ENCODE results near the gene CD55.

The CD55 gene

DNA sequence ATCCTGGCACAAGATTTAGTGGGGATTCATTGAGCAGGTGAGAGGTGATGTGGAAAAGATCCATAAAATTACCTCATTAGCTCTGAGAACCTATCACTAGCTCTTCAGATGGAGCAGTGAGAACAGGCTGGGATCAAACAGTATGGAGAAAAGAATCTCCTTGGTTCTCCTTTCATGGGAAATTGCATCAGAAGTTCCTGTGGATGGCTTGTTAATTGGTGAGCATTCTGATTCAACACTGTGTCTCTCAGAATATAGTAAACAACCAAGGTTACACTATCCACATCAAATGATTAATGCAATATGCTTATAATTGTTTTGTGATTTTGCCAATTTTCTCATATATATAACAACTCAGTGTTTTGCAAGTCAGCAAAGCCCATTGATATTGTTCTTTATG, 8.3 kb upstream of the CD55 start:
- Histone ChIP-seq H3K79me2 (no peaks in the 10 kb centered on the region), H3K4me3 (ENCODE audit: low read depth, low read length) (no peak overlapping the region), H3K27me3 (ENCODE audit: control insufficient read depth, insufficient read depth, low read length) (no peaks in the 10 kb centered on the region), H3K9ac (no peak overlapping the region), H2AFZ (no peak overlapping the region), H3K4me2 (ENCODE audit: low read length) (no peak overlapping the region), H3K36me3 (ENCODE audit: control insufficient read depth, insufficient read depth, low read length) (no peaks in the 10 kb centered on the region), H3K4me1 (no peaks in the 10 kb centered on the region), H3K9me3 (ENCODE audit: control insufficient read depth, low read length) (no peaks in the 10 kb centered on the region), H3K27ac (no peak overlapping the region)
- no peak for TF ChIP-seq CTCF (IDR thresholded peaks at IDR 0.05)

DNA sequence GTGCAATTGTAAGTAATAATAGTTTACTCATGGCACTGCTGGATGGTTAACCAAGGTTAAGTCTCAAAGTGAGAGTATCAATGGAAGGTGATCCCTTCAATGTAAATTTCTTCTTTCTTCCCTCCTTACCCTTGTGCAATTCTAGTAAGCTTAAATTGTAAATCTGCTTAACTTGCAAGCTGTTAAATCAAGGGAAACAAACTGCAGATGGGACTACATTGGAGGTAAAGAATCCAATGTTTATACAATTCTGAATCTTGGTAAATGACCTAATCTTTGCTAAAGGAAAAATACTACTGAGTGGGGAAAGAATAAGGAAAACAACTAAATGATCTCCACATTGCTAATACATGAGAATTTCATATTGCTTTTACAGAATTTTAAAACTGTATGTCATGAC, 6.7 kb upstream of the CD55 start:
- H3K4me3 ChIP-seq (ENCODE audit: low read depth, low read length): no peak overlapping the region
- H3K9me3 ChIP-seq (ENCODE audit: control insufficient read depth, low read length): no peaks in the 10 kb centered on the region
- no peak overlapping the region for H3K27ac ChIP-seq
- no peak for TF ChIP-seq CTCF (IDR thresholded peaks at IDR 0.05)
- H3K27me3 ChIP-seq (ENCODE audit: control insufficient read depth, insufficient read depth, low read length): no peaks in the 10 kb centered on the region
- H3K79me2 ChIP-seq: no peaks in the 10 kb centered on the region
- no peaks in the 10 kb centered on the region for H3K4me1 ChIP-seq
- no peak overlapping the region for H3K4me2 ChIP-seq (ENCODE audit: low read length)
- H3K9ac ChIP-seq: no peak overlapping the region
- H3K36me3 ChIP-seq (ENCODE audit: control insufficient read depth, insufficient read depth, low read length): no peaks in the 10 kb centered on the region
- no peak overlapping the region for H2AFZ ChIP-seq

DNA sequence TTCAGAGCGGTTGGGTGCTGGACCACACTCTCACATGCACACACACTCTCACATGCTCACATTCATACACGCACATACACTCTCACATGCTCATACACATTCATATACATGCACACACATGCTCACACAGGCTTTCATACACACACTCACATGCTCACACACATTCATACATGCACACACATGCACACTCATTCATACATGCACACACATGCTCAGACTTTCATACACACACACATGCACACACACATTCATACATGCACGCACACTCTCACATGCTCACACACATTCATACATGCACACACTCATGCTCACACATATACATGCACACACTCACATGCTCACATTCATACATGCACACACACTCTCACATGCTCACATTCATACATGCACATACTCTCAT, 6.0 kb upstream of the CD55 start:
- TF ChIP-seq CTCF (IDR thresholded peaks at IDR 0.05): no peak
- H3K4me2 ChIP-seq (ENCODE audit: low read length): no peak overlapping the region
- no peak overlapping the region for H2AFZ ChIP-seq
- H3K4me1 ChIP-seq: no peaks in the 10 kb centered on the region
- H3K79me2 ChIP-seq: no peaks in the 10 kb centered on the region
- H3K27me3 ChIP-seq (ENCODE audit: control insufficient read depth, insufficient read depth, low read length): no peaks in the 10 kb centered on the region
- no peak overlapping the region for H3K9ac ChIP-seq
- H3K4me3 ChIP-seq (ENCODE audit: low read depth, low read length): no peak overlapping the region
- H3K27ac ChIP-seq: no peak overlapping the region
- H3K36me3 ChIP-seq (ENCODE audit: control insufficient read depth, insufficient read depth, low read length): no peaks in the 10 kb centered on the region
- no peaks in the 10 kb centered on the region for H3K9me3 ChIP-seq (ENCODE audit: control insufficient read depth, low read length)

DNA sequence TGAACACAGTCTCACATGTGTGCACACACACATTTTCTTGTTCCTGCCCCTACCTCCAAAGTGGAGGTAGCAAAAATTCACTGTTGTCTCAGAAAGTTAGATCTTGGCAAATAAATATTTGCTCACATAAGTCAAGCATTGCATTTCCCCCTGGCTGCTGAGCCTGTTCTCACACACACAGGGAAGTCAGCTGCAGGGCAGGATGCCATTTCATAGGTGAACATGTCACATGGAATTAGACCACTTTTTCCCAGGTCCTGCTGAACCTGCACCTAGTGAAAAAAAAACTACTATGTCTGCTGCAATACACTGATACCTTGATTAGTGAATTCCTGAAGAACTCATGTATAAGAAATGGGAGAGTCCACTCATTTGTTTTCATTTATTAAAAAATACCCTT, 5.3 kb upstream of the CD55 start:
- Histone ChIP-seq H3K36me3 (ENCODE audit: control insufficient read depth, insufficient read depth, low read length) (no peaks in the 10 kb centered on the region), H3K4me2 (ENCODE audit: low read length) (no peak overlapping the region), H3K27ac (no peak overlapping the region), H2AFZ (no peak overlapping the region), H3K27me3 (ENCODE audit: control insufficient read depth, insufficient read depth, low read length) (no peaks in the 10 kb centered on the region), H3K9ac (no peak overlapping the region), H3K9me3 (ENCODE audit: control insufficient read depth, low read length) (no peaks in the 10 kb centered on the region), H3K4me3 (ENCODE audit: low read depth, low read length) (no peak overlapping the region), H3K4me1 (no peaks in the 10 kb centered on the region), H3K79me2 (no peaks in the 10 kb centered on the region)
- TF ChIP-seq CTCF (IDR thresholded peaks at IDR 0.05): no peak

DNA sequence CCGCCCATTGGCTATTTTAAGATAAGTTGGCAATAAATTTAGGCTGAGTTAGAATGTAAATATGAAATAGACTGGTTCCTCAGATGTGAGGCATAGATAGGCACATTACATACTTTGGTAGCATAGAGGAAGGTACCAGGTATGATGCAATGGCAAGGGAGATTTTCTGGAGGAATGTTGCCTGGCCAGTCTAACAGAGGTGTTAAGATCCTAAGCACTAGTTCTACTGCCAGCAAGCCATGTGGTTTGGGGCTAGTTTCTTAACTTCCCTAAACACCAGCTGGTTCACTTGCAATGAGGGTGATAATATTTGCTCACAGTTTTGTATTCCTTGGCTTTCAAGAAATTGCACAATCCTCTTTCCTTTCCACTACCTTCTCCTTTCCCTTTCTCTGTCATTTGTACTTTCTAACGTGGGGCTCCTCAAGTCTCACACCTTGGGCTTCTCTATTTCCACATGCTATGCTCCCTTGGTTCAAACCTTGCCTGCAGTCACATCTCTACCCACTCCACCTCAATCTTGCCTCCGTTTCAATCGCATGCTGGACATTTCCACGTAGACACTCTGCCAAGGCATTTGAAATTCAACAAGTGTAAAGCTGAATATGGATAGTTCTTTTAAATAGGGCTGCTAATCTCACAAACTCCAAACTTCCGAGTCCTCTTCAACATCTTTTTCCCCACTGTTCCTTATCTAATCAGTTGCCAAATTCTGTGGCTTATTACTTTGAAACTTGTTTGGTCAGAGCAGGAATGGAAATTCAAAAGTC, 4.7 kb upstream of the CD55 start:
- no peaks in the 10 kb centered on the region for H3K27me3 ChIP-seq (ENCODE audit: control insufficient read depth, insufficient read depth, low read length)
- no peaks in the 10 kb centered on the region for H3K9me3 ChIP-seq (ENCODE audit: control insufficient read depth, low read length)
- no peaks in the 10 kb centered on the region for H3K79me2 ChIP-seq
- no peaks in the 10 kb centered on the region for H3K4me1 ChIP-seq
- TF ChIP-seq CTCF (IDR thresholded peaks at IDR 0.05): no peak
- H2AFZ ChIP-seq: no peak overlapping the region
- H3K36me3 ChIP-seq (ENCODE audit: control insufficient read depth, insufficient read depth, low read length): no peaks in the 10 kb centered on the region
- H3K9ac ChIP-seq: no peak overlapping the region
- no peak overlapping the region for H3K27ac ChIP-seq
- H3K4me3 ChIP-seq (ENCODE audit: low read depth, low read length): no peak overlapping the region
- no peak overlapping the region for H3K4me2 ChIP-seq (ENCODE audit: low read length)

All from parathyroid adenoma (tissue), 2 donors.